ENCODE results near the gene MAP3K1. TPM values are rescaled to one million over a fixed set of nuclear protein-coding genes. Genes with fewer than 3 reads are reported as not detected.

The MAP3K1 gene
- total and polyA plus RNA-seq, 2 experiments from 2014 or later: 11.2 to 24.0 TPM

DNA sequence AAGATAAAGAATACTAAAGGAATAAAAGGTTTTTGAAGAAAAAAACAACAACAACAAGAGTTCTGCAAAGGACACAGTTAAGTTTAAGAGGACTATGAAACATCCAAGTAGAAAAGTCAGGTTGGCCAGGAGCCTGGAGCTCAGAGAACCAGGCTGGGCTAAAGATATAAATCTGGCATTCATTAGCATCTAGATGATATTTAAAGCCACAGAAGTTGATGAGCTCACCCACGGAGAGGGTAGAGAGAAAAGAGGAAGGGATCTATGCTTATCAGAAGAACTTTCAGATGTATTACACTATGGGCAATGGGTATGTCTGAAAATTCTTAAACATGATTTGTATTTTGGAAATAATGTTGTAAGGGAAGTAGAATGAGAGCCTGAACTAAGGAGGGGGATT, 126.6 kb downstream of the MAP3K1 start:
- no peak for DNase-seq (ENCODE audit: low read depth in 1 of 2, low spot score in 1 of 2)
- Histone ChIP-seq H3K27ac (no peak overlapping the region), H3K4me1 (ENCODE audit: low read depth) (no peaks in the 10 kb centered on the region), H3K4me3 (no peak overlapping the region), H3K27me3 (no peaks in the 10 kb centered on the region), H3K36me3 (peaks cover 75% of the 10 kb centered on the region), H3K9me3 (ENCODE audit: low read depth) (no peaks in the 10 kb centered on the region)
- TF ChIP-seq, protein P1, sequence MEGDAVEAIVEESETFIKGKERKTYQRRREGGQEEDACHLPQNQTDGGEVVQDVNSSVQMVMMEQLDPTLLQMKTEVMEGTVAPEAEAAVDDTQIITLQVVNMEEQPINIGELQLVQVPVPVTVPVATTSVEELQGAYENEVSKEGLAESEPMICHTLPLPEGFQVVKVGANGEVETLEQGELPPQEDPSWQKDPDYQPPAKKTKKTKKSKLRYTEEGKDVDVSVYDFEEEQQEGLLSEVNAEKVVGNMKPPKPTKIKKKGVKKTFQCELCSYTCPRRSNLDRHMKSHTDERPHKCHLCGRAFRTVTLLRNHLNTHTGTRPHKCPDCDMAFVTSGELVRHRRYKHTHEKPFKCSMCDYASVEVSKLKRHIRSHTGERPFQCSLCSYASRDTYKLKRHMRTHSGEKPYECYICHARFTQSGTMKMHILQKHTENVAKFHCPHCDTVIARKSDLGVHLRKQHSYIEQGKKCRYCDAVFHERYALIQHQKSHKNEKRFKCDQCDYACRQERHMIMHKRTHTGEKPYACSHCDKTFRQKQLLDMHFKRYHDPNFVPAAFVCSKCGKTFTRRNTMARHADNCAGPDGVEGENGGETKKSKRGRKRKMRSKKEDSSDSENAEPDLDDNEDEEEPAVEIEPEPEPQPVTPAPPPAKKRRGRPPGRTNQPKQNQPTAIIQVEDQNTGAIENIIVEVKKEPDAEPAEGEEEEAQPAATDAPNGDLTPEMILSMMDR (IDR thresholded peaks at IDR 0.05; ENCODE audit: low read depth, low read length): no peak

Other genes starting within 250 kb of the MAP3K1 start
- gene SETD9, start 94.0 kb downstream of the MAP3K1 start, total RNA-seq: 4.4 and 7.9 TPM in 2 replicates
- 18.1 and 24.8 TPM in 2 replicates for gene SETD9, start 94.0 kb downstream of the MAP3K1 start, polyA plus RNA-seq
- 16.0 and 17.4 TPM in 2 replicates for gene MIER3, start 136.6 kb downstream of the MAP3K1 start, total RNA-seq
- 7.2 and 10.7 TPM in 2 replicates for gene MIER3, start 136.6 kb downstream of the MAP3K1 start, polyA plus RNA-seq